ENCODE measurements around the gene NANOS1.

DNA sequence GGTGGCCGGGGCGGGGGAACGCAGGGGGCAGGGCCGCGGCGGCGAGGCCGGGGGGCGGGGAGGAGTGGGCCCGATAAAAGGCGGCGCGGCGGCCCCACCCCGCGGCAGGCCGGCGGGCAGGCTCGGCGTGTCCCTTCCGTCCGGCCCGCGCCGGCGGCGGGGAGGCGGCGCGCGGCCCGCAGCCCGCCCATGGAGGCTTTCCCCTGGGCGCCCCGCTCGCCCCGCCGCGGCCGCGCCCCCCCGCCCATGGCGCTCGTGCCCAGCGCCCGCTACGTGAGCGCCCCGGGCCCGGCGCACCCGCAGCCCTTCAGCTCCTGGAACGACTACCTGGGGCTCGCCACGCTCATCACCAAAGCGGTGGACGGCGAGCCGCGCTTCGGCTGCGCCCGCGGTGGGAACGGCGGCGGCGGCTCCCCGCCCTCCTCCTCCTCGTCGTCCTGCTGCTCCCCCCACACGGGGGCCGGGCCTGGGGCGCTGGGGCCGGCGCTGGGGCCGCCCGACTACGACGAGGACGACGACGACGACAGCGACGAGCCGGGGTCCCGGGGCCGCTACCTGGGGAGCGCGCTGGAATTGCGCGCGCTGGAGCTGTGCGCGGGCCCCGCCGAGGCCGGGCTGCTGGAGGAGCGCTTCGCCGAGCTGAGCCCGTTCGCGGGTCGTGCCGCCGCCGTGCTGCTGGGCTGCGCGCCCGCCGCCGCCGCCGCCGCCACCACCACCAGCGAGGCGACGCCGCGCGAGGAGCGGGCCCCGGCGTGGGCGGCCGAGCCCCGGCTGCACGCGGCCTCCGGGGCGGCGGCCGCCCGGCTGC is at the start of gene NANOS1:
- TF ChIP-seq CTCF (IDR thresholded peaks at IDR 0.05; ENCODE audit: low read depth, low read length) (no peak), EZH2phosphoT487 (IDR thresholded peaks at IDR 0.05; ENCODE audit: low read depth) (no peak)
